ENCODE measurements around the gene TMEM14A.

Gene TMEM14A

GRCh38 chr6:52689857-52690256 is 18.9 kb downstream of the TMEM14A start:
- no peak for DNase-seq (ENCODE audit: low read depth in 1 of 2, low spot score in 1 of 2)
- no peak for TF ChIP-seq GABPA (IDR thresholded peaks at IDR 0.05; ENCODE audit: low read depth)
- no peak for TF ChIP-seq POLR2AphosphoS5 (IDR thresholded peaks at IDR 0.05; ENCODE audit: low read depth)
- no peak for TF ChIP-seq REST (IDR thresholded peaks at IDR 0.05; ENCODE audit: insufficient replicate concordance, low read depth)
- TF ChIP-seq CTCF (IDR thresholded peaks at IDR 0.05; ENCODE audit: insufficient read depth, low read length) = no peak
- no peak for TF ChIP-seq SPI1 (IDR thresholded peaks at IDR 0.05; ENCODE audit: borderline replicate concordance, low read depth)
- H3K4me3 ChIP-seq (replicated peaks; ENCODE audit: insufficient read depth, low read length) = no peak overlapping the region
- H3K27me3 ChIP-seq (ENCODE audit: insufficient read depth, poor library complexity, severe bottlenecking) = peaks cover 6% of the 10 kb centered on the region
- H3K27ac ChIP-seq (replicated peaks) = no peak overlapping the region

- Histone ChIP-seq H3K4me3 (replicated peaks; ENCODE audit: insufficient read depth, low read length) (no peak overlapping the region), H3K27me3 (ENCODE audit: insufficient read depth, poor library complexity, severe bottlenecking) (peaks cover 13% of the 10 kb centered on the region), H3K27ac (replicated peaks) (no peak overlapping the region)
- DNase-seq (ENCODE audit: low read depth in 1 of 2, low spot score in 1 of 2) = no peak
- TF ChIP-seq GABPA (IDR thresholded peaks at IDR 0.05; ENCODE audit: low read depth) (no peak), REST (IDR thresholded peaks at IDR 0.05; ENCODE audit: insufficient replicate concordance, low read depth) (no peak), CTCF (IDR thresholded peaks at IDR 0.05; ENCODE audit: insufficient read depth, low read length) (no peak), POLR2AphosphoS5 (IDR thresholded peaks at IDR 0.05; ENCODE audit: low read depth) (no peak), SPI1 (IDR thresholded peaks at IDR 0.05; ENCODE audit: borderline replicate concordance, low read depth) (no peak)
Measured at GRCh38 chr6:52691718-52692117, 20.8 kb downstream of the TMEM14A start.

GRCh38 chr6:52693773-52694172 is 22.9 kb downstream of the TMEM14A start:
- Histone ChIP-seq H3K27ac (replicated peaks) (no peak overlapping the region), H3K27me3 (ENCODE audit: insufficient read depth, poor library complexity, severe bottlenecking) (peaks cover 24% of the 10 kb centered on the region), H3K4me3 (replicated peaks; ENCODE audit: insufficient read depth, low read length) (no peak overlapping the region)
- no peak for DNase-seq (ENCODE audit: low read depth in 1 of 2, low spot score in 1 of 2)
- TF ChIP-seq SPI1 (IDR thresholded peaks at IDR 0.05; ENCODE audit: borderline replicate concordance, low read depth) (no peak), CTCF (IDR thresholded peaks at IDR 0.05; ENCODE audit: insufficient read depth, low read length) (no peak), POLR2AphosphoS5 (IDR thresholded peaks at IDR 0.05; ENCODE audit: low read depth) (no peak), REST (IDR thresholded peaks at IDR 0.05; ENCODE audit: insufficient replicate concordance, low read depth) (no peak), GABPA (IDR thresholded peaks at IDR 0.05; ENCODE audit: low read depth) (no peak)

Measured in HL-60 (cell line).